ENCODE results near the gene PSMB5. TPM values are rescaled to one million over a fixed set of nuclear protein-coding genes. Genes with fewer than 3 reads are reported as not detected.

Gene PSMB5
- total and polyA plus RNA-seq, 2 of the 13 experiments (the other 11 are each of a cell fraction or from before 2014, with no cell fraction given): 705 to 871 TPM

DNA sequence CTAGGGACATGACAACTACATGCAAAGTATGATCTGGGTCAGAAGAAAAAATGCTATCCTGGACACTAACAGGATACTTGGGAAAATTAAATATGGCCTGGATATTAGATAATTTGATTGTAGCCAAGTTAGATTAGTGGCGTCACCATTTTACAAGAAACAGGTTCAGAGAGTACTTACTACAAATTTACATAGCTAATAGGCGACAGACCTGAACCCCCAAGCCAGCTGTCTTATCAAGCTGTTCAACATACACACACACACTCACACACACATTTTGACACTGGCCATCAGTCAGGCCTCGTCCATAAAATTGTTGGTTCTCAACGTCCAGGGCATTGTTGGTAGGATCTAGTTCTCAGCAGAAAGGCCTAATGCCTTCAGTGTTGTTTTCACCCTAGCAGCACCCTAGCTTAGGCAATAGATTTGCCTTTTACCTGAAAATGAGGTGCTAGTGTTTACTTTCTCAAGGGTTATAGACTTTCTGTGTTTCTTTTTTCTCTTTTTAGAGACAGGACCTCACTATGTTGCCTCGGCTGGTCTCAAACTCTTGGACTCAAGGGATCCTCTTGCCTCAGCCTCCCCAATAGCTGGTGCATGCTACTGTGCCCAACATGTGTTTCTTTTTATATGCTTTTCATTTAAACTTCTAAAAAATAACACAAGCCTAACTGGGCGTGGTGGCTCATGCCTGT lies 21.5 kb downstream of the PSMB5 start (continued):
- TF ChIP-seq KAT8 (CRISPR knock-in tag; IDR thresholded peaks at IDR 0.05): no peak
- TF ChIP-seq ZNF878 (CRISPR knock-in tag; IDR thresholded peaks at IDR 0.05): 0 out of 2 replicates have a peak, but pooled peaks have one; percentile 44
- peak; percentile 3; the same call in 1 of the 2 replicates for TF ChIP-seq ZNF350 (CRISPR knock-in tag; IDR thresholded peaks at IDR 0.05; ENCODE audit: borderline replicate concordance, low read depth)
- TF ChIP-seq POGZ (CRISPR knock-in tag; IDR thresholded peaks at IDR 0.05): peak; percentile 32; the same call in 1 of the 2 replicates
- no peak for TF ChIP-seq ZBTB1 (CRISPR knock-in tag; IDR thresholded peaks at IDR 0.05; ENCODE audit: borderline replicate concordance)
- no peak for TF ChIP-seq HOXA7 (CRISPR knock-in tag; IDR thresholded peaks at IDR 0.05)
- no peak for TF ChIP-seq NFKBIZ (CRISPR knock-in tag; IDR thresholded peaks at IDR 0.05)
- TF ChIP-seq TCF7L2 (IDR thresholded peaks at IDR 0.05; ENCODE audit: low read depth, low read length): no peak

DNA sequence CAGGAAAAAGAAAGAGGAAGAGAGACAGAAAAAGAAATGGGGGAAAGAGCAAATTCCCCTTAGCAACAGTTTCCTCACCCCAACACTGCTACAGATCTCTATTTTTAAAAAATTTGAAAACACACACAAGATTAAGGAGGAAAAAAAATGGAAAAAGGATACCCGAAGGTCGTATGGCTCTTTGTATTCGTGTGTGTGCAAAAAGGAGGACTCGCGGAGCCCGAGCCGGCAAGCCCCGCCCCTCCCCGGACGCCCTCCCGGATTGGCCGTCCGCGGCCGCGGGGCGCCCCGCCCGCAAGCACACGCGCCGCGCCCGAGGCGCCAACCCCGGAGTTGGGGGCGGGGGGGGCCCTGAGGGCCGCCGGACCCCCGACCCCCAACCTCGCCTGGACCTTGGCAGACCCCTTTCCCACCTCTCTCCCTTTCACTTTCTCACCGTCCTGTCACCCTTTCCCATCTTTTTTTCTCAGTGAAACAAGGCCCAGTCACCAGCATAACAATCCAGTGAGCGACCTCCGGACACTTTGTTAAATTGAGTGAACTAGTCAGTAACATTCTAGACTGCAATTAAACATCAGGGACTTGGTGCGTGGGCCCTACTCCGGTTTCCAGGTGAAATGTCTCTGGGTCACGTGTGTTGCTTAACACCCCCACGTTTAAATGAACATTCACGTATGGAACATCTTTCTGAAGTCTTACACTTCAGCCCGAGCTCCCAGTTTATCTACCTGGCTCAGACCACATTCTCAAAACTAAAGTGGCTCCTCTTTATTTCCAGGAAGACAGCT lies 24.6 kb downstream of the PSMB5 start, which contains the start of gene C14orf93:
TSS of gene C14orf93 (minus strand) at position 205 of the 788 bp plus-strand sequence. CDS start 11,120 bp downstream, outside the sequence.
- BruUV-seq (replicated peaks): no TSS peak
- no peaks in the 10 kb centered on the region for H3K9me3 ChIP-seq (ENCODE audit: low read length)
- POLR2A ChIA-PET: interaction anchor here (0.6 to 2.6 kb wide), 13 partner anchors 9 to 85 kb away, joined by 3 to 12 read pairs (median 4); partner anchors contain the start of genes ACIN1, AJUBA, C14orf119 and HAUS4
- peak within 1 kb of the TSS; percentile 67 for H3K27ac ChIP-seq (ENCODE audit: extremely low read length, insufficient read depth, low read length)
- H3K4me1 ChIP-seq (ENCODE audit: insufficient read depth, low read length): peaks cover 63% of the 10 kb centered on the region
- FAIRE-seq (no peak), ATAC-seq (peak; percentile 24), DNase-seq (ENCODE audit: low spot score) (peak; percentile 69)
- 2% methylated on average over 39 of the region's 40 CpGs for WGBS (ENCODE audit: low lambda C conversion rate)
- H3K36me3 ChIP-seq (replicated peaks in 1 of 2; ENCODE audit: control insufficient read depth in 1 of 2, insufficient read depth in 2 of 2, low read length in 2 of 2): no peaks in the 10 kb centered on the region
- H4K20me1 ChIP-seq (ENCODE audit: insufficient read depth, low read length): no peaks in the 10 kb centered on the region
- peak within 1 kb of the TSS; percentile 97 for H2AFZ ChIP-seq (ENCODE audit: low read length)
- peak within 1 kb of the TSS; percentile 72 for H3K9ac ChIP-seq (ENCODE audit: insufficient read depth, low read depth, low read length)
- CTCF ChIA-PET (ENCODE audit: low intra/inter-chr PET ratio, low total read pairs): no interaction called here
- in situ Hi-C loops (cut with HindIII; ENCODE audit: extremely low pct_ligation_motif_present, low pct_unique_long_range_greater_than_20kb) (no loop called here), intact Hi-C loops (cut with micrococcal nuclease; ENCODE audit: unreplicated experiment) (loop anchor here (1.0 to 5.0 kb wide), 2 partner anchors 24 to 413 kb away; partner anchors contain the start of genes ABHD4 and PSMB5)
- no peaks in the 10 kb centered on the region; a peak in 1 of 5 replicates for H3K27me3 ChIP-seq (ENCODE audit: control insufficient read depth in 1 of 2, insufficient read depth in 2 of 2, low read length in 2 of 2)
- H3K4me2 ChIP-seq (ENCODE audit: low read depth, low read length): peak within 1 kb of the TSS; percentile 99
- H3K79me2 ChIP-seq (ENCODE audit: insufficient read depth, low read length): peaks cover 2% of the 10 kb centered on the region
- H3K4me3 ChIP-seq (replicated peaks in 1 of 3; ENCODE audit: insufficient read depth in 1 of 3, low read depth in 2 of 3, low read length in 3 of 3): peak within 1 kb of the TSS; percentile 57 to 77 (median 76)
- TF ChIP-seq, protein P1, sequence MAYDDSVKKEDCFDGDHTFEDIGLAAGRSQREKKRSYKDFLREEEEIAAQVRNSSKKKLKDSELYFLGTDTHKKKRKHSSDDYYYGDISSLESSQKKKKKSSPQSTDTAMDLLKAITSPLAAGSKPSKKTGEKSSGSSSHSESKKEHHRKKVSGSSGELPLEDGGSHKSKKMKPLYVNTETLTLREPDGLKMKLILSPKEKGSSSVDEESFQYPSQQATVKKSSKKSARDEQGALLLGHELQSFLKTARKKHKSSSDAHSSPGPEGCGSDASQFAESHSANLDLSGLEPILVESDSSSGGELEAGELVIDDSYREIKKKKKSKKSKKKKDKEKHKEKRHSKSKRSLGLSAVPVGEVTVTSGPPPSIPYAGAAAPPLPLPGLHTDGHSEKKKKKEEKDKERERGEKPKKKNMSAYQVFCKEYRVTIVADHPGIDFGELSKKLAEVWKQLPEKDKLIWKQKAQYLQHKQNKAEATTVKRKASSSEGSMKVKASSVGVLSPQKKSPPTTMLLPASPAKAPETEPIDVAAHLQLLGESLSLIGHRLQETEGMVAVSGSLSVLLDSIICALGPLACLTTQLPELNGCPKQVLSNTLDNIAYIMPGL (CRISPR knock-in tag; IDR thresholded peaks at IDR 0.05; ENCODE audit: borderline replicate concordance in 1 of 2, low read depth in 1 of 2): peak; percentile 31 to 32; a peak in 1 of 4 replicates
- TF ChIP-seq, protein P2, sequence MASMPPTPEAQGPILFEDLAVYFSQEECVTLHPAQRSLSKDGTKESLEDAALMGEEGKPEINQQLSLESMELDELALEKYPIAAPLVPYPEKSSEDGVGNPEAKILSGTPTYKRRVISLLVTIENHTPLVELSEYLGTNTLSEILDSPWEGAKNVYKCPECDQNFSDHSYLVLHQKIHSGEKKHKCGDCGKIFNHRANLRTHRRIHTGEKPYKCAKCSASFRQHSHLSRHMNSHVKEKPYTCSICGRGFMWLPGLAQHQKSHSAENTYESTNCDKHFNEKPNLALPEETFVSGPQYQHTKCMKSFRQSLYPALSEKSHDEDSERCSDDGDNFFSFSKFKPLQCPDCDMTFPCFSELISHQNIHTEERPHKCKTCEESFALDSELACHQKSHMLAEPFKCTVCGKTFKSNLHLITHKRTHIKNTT (CRISPR knock-in tag; IDR thresholded peaks at IDR 0.05): no peak
- TF ChIP-seq ZSCAN9 (CRISPR knock-in tag; IDR thresholded peaks at IDR 0.05; ENCODE audit: borderline replicate concordance): peak; percentile 70
- TF ChIP-seq HDAC2 (CRISPR knock-in tag; IDR thresholded peaks at IDR 0.05): peak; percentile 33; the same call in 1 of the 2 replicates
- no peak for TF ChIP-seq SOX6 (IDR thresholded peaks at IDR 0.05)
- no peak for TF ChIP-seq SOX6 (CRISPR knock-in tag; IDR thresholded peaks at IDR 0.05)
- peak; percentile 47; the same call in 1 of the 2 replicates for TF ChIP-seq EEA1 (CRISPR knock-in tag; IDR thresholded peaks at IDR 0.05; ENCODE audit: borderline replicate concordance)
- no peak for TF ChIP-seq ZNF3 (CRISPR knock-in tag; IDR thresholded peaks at IDR 0.05)
- no peak for TF ChIP-seq MLLT10 (CRISPR knock-in tag; IDR thresholded peaks at IDR 0.05)
- peak; percentile 36 for TF ChIP-seq AGO2 (optimal IDR thresholded peaks at IDR 0.05; ENCODE audit: low read depth, low read length)
- 0 out of 2 replicates have a peak, but pooled peaks have one; percentile 74 for TF ChIP-seq ZNF776 (CRISPR knock-in tag; IDR thresholded peaks at IDR 0.05)
- peak; percentile 67 for TF ChIP-seq ZNF772 (CRISPR knock-in tag; IDR thresholded peaks at IDR 0.05)
